MV-4-11 (cell line): ENCODE measurements around the gene DPP10.

ENCODE experiments used
- DNase-seq: peaks from one replicate; lab custom pipeline; 2025; lab: John Stamatoyannopoulos, UW

Gene DPP10

DNA sequence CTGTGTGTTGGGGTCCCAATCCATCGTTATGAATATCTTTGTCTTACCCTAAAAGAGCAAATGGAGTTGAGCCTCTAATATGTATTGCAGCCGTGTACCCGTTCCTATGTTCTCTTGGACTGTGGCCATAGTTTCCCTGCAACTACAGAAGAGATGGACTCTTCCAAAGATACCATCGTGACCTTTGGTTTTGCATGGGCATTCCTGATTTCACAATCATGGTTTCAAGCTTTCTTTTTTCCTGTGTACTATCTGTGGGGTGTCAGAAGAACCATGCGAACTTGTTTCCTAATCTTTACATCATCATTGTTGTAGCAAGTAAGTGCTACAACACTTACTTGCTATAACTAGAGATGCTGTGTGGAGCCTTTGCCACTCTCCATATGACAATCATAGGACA, 1295.7 kb downstream of the DPP10 start:
- DNase-seq, result no peak

DNA sequence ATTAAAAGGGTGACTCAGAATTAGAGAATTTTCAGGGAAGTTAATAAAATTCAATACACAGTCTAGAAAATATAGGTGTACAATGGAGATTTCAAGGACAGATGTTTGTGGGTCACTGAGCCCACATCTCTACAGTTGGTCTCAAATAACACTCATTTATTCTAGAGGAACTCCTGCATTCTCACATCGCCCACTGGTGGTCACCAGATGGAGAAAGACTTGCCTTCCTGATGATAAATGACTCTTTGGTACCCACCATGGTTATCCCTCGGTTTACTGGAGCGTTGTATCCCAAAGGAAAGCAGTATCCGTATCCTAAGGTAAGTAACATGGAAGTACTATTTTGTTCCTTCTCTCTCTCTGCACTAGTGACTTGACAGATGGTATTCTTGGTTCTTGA, 1297.1 kb downstream of the DPP10 start:
- no peak for DNase-seq

DNA sequence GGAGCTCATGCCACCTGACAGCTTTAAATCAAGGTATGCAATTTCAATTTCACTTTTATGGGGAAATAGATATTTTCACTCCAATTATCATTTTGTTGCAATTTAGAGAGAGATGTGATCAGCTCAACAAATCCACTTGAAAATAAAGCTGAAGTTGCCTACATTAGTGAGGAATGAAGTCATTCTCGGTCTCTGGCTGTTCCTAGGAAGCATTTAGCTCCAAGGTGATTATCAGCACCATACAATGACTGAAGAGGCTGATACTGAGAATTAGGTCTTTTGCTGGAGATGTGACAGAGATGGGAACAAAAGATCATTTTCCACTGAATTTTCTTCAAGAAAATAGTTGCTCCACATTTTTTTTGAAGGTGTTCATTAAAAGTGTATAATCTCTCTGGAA, 1303.7 kb downstream of the DPP10 start:
- no peak for DNase-seq

DNA sequence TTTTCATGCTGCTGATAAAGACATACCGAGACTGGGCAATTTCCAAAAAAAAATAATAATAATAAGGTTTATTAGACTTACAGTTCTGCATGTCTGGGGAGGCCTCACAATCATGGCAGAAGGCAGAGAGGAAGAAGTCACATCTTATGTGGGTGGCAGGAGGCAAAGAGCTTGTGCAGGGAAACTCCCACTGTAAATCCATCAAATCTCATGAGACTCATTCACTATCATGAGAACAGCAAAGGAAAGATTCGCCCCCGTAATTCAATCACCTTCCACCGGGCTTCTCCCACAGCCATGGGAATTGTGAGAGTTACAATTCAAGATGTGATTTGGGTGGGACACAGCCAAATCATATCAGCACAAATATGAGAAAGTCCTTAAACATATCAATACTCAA, 1314.8 kb downstream of the DPP10 start:
- DNase-seq, result no peak

DNA sequence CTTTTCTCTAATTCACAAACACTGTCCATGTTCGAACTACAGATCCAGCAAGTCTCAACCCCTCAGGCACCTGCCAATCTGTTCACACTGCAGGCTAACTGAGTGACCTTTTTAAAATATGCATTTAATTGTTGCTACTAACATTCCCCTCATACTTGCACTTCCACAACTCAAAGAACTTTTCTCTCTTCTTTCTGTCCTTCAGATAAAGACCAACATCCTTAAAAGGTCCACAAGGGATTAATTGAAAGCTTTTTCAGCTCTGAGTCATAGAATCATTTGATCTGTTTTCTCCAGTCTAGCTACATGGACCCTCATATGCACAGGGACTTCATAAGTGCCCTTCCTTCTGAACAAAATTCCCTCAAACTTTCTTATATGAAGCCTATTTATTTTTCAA, 1321.2 kb downstream of the DPP10 start:
- DNase-seq, result no peak

DNA sequence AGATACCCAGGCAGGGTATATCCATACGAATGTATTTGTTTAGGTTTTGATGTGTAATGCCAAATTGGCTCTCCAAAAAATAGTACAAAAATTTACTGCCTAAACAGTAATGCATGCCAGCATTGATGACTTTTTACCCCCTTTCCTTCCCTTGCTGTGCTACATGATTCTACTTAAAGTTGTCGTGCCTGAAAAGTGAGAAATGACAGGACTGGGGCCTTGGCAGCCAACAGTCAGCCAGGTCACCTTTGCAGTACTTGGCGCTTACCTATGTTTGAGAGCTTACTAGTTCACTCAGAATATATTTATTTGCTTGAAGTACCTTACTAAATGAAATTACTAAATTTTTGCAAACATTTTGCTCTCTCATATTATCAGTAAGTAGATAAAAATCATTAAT, 1329.1 kb downstream of the DPP10 start:
- no peak for DNase-seq

DNA sequence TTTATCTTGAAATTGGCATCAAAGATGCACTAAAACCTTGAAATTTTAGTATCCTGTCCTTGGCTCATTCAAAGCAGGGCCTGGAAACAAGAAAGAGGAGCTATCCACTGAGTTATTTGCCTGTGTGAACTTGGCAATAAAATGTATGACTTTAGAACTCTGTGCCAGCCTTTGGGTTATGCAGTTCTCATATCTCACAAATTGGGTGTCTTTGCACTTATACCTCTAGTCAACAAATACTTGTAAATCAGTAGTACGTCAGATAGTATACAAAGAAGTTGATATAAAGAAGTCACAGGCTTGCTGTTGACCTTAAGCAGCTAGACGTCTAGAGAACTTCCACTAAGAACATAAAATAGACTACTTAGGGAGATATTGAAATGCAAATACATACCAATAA, 1331.9 kb downstream of the DPP10 start:
- no peak for DNase-seq

DNA sequence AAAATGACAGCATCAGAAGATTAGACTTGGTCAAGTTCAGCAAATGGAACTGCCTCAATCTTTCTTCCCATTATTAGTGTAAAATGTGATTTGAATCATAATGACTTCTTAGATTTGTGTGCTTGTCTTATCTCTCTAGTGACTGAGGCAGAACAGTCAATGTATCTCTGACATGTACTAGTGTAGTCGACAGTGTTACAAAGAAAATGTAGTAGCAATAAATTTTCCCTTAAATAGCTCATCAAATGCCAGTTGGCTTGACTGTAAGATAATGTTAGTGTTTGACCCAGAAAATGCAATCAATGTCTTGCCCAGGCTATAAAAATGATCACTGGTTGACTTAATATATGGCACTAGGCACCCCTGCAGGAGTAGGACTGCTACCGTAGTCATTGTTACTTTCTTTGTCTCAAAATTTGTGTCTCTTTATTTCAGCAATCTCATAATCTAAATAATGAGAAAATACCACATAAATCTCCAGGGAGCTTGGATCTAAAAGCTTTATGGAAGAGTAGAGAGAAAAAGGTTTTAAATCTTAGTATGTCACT, 1336.7 kb downstream of the DPP10 start:
- no peak for DNase-seq

DNA sequence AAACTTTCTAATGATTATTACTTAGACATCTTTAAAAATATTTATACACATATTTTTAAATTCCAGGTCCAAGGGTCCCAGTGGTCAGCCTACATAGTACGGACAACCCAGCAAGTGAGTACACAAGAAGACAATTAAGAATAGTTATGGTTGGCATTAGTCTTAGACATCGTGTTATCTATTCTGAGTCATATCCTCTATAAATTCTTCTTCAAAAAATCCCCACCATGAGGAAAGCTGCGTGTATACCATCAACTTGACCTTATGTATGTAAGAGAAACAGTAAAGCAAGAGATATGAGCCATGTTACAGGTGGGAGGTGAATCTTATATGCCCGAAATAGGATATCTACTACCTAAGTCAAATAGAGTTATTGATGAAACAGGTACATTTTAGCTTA, 1339.8 kb downstream of the DPP10 start:
- no peak for DNase-seq

DNA sequence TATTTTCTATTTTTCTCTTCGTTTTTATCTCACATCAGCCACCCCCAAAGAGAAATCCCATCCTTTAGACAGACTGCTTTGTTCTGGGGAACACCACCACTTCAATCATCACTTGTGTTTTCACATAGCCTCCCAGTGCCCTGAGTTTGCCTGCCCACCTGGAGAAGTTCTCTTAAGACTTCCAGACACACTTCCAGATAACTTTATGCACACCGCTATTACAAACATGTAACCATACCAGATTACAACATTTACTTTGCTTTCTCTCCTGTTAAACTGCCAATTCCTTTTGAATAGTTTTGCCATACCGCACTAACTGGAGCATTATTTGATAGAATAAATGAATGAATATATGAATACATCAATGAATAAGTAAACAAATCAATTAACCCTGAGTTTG, 1353.6 kb downstream of the DPP10 start:
- no peak for DNase-seq

DNA sequence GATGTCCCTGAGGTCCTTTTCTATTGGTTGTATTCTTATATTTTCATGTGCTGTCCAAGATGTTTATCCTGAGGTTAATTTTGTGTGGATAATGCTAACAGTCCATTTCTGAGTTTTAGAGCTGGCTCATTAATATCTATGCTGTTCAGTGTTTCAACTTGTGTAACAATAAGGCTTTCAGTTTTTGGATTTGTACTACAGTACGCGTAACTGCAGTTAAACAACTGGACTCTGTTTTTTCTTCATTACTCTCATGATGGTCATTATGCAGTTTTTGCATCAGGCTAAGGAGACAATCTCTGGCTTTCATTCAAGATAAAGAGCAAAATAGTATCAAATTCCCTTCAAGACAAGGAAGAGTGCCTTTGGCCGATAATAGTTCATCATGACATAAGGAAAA, 1364.8 kb downstream of the DPP10 start:
- DNase-seq, result no peak

DNA sequence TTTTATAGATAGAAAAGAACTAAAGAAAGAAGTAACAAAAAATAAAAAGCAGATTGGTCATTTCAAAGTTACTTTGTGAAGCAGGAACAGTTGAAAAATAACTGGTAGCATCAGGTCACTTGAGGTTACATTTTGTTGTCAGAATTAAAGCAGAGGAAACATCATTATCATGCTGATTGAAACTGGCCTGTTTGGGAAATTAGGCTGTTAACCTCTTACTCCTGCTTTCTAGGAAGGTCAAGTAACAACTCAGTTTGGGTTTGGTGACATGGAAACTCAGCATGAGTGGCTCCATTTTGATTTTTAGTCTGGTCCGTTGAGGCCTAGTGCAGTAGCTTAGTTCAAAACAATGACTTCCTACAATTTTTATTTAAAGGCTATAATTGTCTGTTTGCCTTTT, 1383.5 kb downstream of the DPP10 start:
- DNase-seq, result no peak

DNA sequence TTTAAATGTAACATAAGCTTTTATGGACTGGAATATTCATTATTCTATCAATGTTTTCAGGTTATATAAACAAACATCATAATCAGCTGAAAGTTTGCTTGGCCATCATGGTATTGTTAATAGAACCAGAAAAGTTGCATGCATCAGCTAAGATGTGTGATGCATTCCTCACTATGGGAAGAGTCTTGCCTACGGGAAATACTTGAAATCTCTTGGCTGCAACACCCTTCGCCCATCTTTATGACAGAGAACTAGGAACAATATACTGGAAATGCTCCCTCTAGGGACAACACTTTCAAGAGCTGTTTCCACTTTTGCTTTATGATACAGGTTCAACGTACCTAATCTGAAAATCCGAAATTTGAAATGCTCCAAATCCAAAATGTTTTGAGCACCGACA, 1390.8 kb downstream of the DPP10 start:
- no peak for DNase-seq

DNA sequence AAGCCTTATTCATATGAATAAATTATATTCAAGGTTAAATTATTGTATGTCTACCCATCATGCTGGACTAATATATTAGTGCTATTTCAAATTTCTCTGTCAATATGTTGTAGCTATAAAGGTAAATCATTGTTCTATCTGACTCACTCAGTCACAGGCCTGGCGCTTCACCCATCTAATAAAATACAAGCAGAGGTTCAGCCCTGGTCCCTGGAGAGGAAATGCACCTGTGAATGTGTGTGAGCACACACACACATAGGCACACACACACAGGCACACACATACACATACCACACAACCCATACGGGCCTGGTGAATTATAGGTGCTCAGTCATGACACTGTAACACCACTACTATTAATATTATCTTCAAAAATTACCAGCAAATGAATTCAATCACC, 1396.1 kb downstream of the DPP10 start:
- no peak for DNase-seq

DNA sequence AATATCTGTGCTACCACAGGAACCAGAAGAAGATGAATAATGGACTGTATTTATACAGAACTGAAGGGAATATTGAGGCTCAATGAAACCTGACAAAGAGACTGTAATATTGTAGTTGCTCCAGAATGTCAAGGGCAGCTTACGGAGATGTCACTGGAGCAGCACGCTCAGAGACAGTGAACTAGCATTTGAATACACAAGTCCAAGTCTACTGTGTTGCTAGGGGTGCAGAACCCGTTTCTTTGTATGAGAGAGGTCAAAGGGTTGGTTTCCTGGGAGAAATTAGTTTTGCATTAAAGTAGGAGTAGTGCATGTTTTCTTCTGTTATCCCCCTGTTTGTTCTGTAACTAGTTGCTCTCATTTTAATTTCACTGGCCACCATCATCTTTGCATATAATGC, 1399.9 kb downstream of the DPP10 start:
- no peak for DNase-seq

DNA sequence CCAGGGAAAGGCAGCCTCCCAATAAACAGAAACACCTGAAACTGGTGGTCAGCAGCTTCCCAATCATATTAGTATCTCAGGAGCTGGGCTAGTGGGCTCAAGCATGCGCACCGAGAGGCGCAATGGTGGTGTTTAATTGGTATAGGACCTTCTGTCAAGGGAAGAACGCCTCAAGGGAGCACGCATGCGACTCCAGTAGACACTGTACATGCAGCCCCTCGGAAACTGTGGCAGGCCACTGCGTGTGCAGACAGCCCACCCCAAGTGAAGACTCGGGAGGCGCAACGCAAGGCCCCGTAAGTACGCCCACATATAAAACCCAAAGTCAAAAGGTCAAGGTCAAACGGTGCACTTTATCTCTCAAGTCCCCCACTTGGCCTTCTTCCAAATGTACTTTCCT, 1405.8 kb downstream of the DPP10 start:
- DNase-seq, result no peak

DNA sequence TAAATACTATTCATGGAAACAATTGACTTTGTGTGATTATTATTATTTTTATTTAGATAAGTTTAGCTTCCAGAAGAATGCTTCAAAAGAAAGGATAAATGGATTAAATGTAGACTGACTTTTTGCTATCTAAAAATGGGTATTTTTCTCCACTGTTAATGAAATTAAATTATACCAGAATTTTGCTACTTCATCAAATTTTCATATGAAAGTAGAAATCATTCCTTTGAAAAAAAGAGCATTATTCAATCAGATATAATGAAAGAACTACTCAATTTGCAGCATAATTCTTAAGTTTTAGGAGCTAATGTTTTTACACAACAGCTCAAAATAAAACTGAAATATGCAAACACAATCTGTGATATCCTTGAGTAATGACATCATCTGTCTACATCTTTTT, 1424.6 kb downstream of the DPP10 start:
- no peak for DNase-seq

DNA sequence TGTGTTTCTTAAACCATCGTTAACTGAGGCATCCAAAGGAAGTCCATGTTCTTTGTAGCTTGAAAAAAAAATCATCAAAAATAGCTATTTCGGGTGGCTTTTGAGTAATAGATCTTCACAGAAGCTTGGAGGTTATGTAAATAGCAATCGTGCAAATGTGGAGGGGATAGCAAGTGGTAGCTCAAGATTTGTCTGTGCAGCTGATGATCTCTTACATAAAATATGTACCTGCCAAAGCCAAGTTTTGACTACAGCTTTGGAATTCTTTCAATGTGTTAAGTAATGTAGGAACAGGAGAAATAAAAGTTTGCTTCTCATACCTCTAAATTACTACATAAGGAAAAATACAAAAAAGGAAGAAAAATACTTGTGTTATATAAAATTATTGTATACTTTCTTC, 1432.0 kb downstream of the DPP10 start:
- no peak for DNase-seq

DNA sequence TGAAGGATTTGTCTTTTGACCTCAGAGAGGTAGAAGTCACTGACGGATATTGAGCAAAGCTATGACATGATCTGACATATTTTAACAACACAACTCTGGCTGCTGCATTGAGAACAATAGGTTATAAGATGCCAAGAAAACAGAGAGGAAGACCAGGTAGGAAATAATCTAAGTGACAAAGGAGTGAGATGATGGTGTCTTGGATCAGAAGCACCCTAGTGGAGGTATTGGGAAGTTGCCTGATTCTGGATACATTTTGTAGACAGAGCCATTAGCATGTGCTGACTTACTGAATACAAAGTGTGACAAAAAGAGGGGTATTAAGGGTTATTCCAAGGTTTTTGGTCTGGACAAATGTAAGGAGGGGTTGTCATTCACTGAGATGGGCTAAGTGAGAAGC, 1438.1 kb downstream of the DPP10 start:
- DNase-seq, result no peak

DNA sequence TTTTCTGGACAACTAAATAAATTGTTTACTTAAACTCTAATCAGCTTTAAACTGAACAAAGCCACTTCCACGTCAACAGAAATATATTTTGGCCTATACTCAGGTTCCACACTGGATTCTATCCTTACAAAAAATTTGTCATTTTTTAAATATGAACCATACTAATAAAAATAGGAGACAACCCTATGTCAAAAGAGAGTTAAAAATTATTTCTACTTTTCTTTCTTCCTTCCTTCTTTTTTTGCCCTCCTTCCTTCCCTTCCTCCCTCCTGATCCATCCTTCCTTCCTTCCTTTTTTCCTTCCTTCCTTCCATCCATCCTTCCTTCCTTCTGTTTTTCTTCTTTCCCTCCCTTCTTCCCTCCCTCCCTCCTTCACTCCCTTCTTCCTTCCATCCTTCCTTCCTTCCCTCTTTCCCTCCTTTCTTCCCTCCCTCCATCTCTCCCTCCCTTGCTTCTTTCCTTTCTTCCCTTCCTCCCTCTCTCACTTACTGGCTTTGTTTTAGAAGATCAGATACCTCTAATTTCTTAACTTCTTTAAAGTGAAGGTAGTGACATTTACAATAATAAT, 1444.9 kb downstream of the DPP10 start:
- DNase-seq, result no peak
